IMR-90 (cell line): ENCODE measurements around the gene SDK1. TPM values are rescaled to one million over a fixed set of nuclear protein-coding genes. Genes with fewer than 3 reads are reported as not detected.

Experiments used
- ATAC-seq: fragments of 200-7000 bp; cut with Tn5 transposase; 2 replicates; pipeline ENCODE4 v1.9.1; 2020; ENCODE audit warnings: low read depth, mild to moderate bottlenecking, moderate library complexity
- BruUV-seq: library from RNA; stranded (reverse); fragments of 400-500 nt; replicated peaks from 2 replicates; lab custom pipeline; 2021; lab: Mats Ljungman, UMichigan
- CTCF ChIA-PET: fragments of 300-600 bp; formaldehyde crosslinking; extraction: SDS; loops from one replicate; lab custom pipeline; 2021; ENCODE audit warnings: antibody characterized with exemption; lab: Yijun Ruan, JAX
- POLR2A ChIA-PET: fragments of 300-600 bp; sonication (Branson Sonifier 250); formaldehyde crosslinking; loops from one replicate; lab custom pipeline; 2022; ENCODE audit warnings: antibody characterized with exemption; ENCODE audit not compliant: unreplicated experiment; lab: Charles Lee
- DNase-seq: peaks from one replicate; pipeline ENCODE4 v3.0.0; 2013
- H2AFZ ChIP-seq: replicated peaks from 2 replicates; pipeline ENCODE3; 2013; ENCODE audit warnings: low read length, mild to moderate bottlenecking; ENCODE audit not compliant: poor library complexity
- H2AK5ac ChIP-seq: 2 replicates; pipeline ENCODE4 v1.6.1; 2013; ENCODE audit warnings: low read depth, low read length, inconsistent platforms
- H2AK9ac ChIP-seq: replicated peaks from 2 replicates; pipeline ENCODE3; 2013; ENCODE audit warnings: mild to moderate bottlenecking, low read depth, low read length, moderate library complexity; ENCODE audit not compliant: poor library complexity
- H2BK120ac ChIP-seq: 2 replicates; pipeline ENCODE4 v1.6.1; 2013; ENCODE audit warnings: low read depth, low read length, inconsistent platforms
- H2BK15ac ChIP-seq: 3 replicates; pipeline ENCODE4 v1.6.1; 2013; ENCODE audit warnings: low read depth, low read length, inconsistent platforms
- H2BK20ac ChIP-seq: 2 replicates; pipeline ENCODE4 v1.6.1; 2013; ENCODE audit warnings: low read depth, mild to moderate bottlenecking, inconsistent platforms, low read length, moderate library complexity
- H2BK5ac ChIP-seq: 2 replicates; pipeline ENCODE4 v1.6.1; 2013; ENCODE audit warnings: mild to moderate bottlenecking, low read depth, low read length, inconsistent platforms; ENCODE audit not compliant: poor library complexity, severe bottlenecking
- H3K14ac ChIP-seq: replicated peaks from 2 replicates; pipeline ENCODE4 v1.6.1; 2013; ENCODE audit warnings: low read depth, low read length, inconsistent platforms
- H3K18ac ChIP-seq: 2 replicates; pipeline ENCODE4 v1.6.1; 2013; ENCODE audit warnings: low read depth, low read length, control low read depth
- H3K23ac ChIP-seq: 2 replicates; pipeline ENCODE4 v1.6.1; 2013; ENCODE audit warnings: low read depth, low read length, inconsistent platforms
- H3K27ac ChIP-seq: 2 replicates; pipeline ENCODE4 v1.5.1; 2013; ENCODE audit warnings: mild to moderate bottlenecking, control low read depth, low read length; ENCODE audit not compliant: insufficient read depth
- H3K27me3 ChIP-seq: 2 replicates; pipeline ENCODE4 v1.6.1; 2013; ENCODE audit warnings: low read length; ENCODE audit not compliant: control insufficient read depth, insufficient read depth
- H3K36me3 ChIP-seq: 2 replicates; pipeline ENCODE4 v1.6.1; 2013; ENCODE audit warnings: low read length, mixed read lengths; ENCODE audit not compliant: control insufficient read depth, insufficient read depth
- H3K4ac ChIP-seq: 2 replicates; pipeline ENCODE4 v1.6.1; 2013; ENCODE audit warnings: low read depth, low read length, inconsistent platforms
- H3K4me1 ChIP-seq: 2 replicates; pipeline ENCODE4 v1.6.1; 2013; ENCODE audit warnings: low read length, mixed read lengths; ENCODE audit not compliant: control insufficient read depth, insufficient read depth
- H3K4me2 ChIP-seq: 2 replicates; pipeline ENCODE4 v1.6.1; 2013; ENCODE audit warnings: low read depth, mild to moderate bottlenecking, control low read depth, low read length, moderate library complexity
- H3K4me3 ChIP-seq: 2 replicates; pipeline ENCODE4 v1.5.1; 2013; ENCODE audit warnings: low read depth, mild to moderate bottlenecking, control low read depth, low read length, moderate library complexity; ENCODE audit not compliant: insufficient read depth
- H3K56ac ChIP-seq: 2 replicates; pipeline ENCODE4 v1.6.1; 2013; ENCODE audit warnings: low read length, inconsistent platforms; ENCODE audit not compliant: insufficient read depth; ENCODE audit errors: extremely low read depth
- H3K79me1 ChIP-seq, 2 experiments: 2 replicates each; pipeline ENCODE4 v1.6.1; 2013; ENCODE audit warnings: low read length in 2 of 2, inconsistent platforms in 1 of 2, low read depth in 1 of 2
- H3K9ac ChIP-seq: 2 replicates; pipeline ENCODE4 v1.6.1; 2013; ENCODE audit warnings: low read depth, low read length, control low read depth
- H3K9me1 ChIP-seq: 2 replicates; pipeline ENCODE4 v1.6.1; 2013; ENCODE audit warnings: low read length, inconsistent platforms; ENCODE audit not compliant: insufficient read depth
- H3K9me3 ChIP-seq: 2 replicates; pipeline ENCODE4 v1.6.1; 2013; ENCODE audit warnings: low read length; ENCODE audit not compliant: control insufficient read depth, insufficient read depth
- H4K20me1 ChIP-seq: 2 replicates; pipeline ENCODE4 v1.6.1; 2013; ENCODE audit warnings: low read length, inconsistent platforms; ENCODE audit not compliant: insufficient read depth
- H4K5ac ChIP-seq: 2 replicates; pipeline ENCODE4 v1.6.1; 2013; ENCODE audit warnings: mild to moderate bottlenecking, low read depth, low read length, control low read depth
- H4K8ac ChIP-seq, 2 experiments: 2 replicates each; pipeline ENCODE4 v1.6.1; 2013; ENCODE audit warnings: low read depth in 2 of 2, low read length in 2 of 2, control low read depth in 1 of 2, inconsistent platforms in 1 of 2
- H4K91ac ChIP-seq: 2 replicates; pipeline ENCODE4 v1.6.1; 2013; ENCODE audit warnings: low read depth, low read length, inconsistent platforms; ENCODE audit not compliant: insufficient read depth
- BHLHE40 ChIP-seq: fragments of 150-350 bp; IDR thresholded peaks from 2 replicates; pipeline ENCODE4 v1.6.1; 2016; ENCODE audit warnings: mild to moderate bottlenecking, low read depth, low read length
- MXI1 ChIP-seq: IDR thresholded peaks from 2 replicates; pipeline ENCODE4 v1.6.1; 2012; ENCODE audit warnings: low read depth, mild to moderate bottlenecking, low read length, moderate library complexity, borderline replicate concordance
- POLR2A ChIP-seq: IDR thresholded peaks from 2 replicates; pipeline ENCODE4 v1.6.1; 2012; ENCODE audit warnings: mild to moderate bottlenecking, low read depth, low read length
- WGBS, 2 experiments: methylation state at CpG; one replicate each; pipeline versions ENCODE4 v1.1.5 to v1.1.7; 2013; ENCODE audit warnings: missing lambda C conversion rate in 2 of 2; ENCODE audit not compliant: insufficient read length in 1 of 2; ENCODE audit errors: extremely low coverage in 2 of 2; 5-methylcytosine and 5-hydroxymethylcytosine counted together
- dilution Hi-C: fragments of 300-500 bp; cut with HindIII; formaldehyde crosslinking; loops from one replicate; pipeline ENCODE4 v1.14.3; 2018; ENCODE audit warnings: low sequenced_read_pairs; ENCODE audit not compliant: unreplicated experiment
- in situ Hi-C: fragments of 300-500 bp; cut with MboI; formaldehyde crosslinking; loops from 3 replicates; pipeline ENCODE4 v1.14.3; 2019; ENCODE audit warnings: low sequenced_read_pairs, inconsistent platforms, mixed read lengths
- intact Hi-C: fragments of 100-400 bp; cut with micrococcal nuclease; formaldehyde crosslinking; loops from 2 replicates; pipeline ENCODE4 v1.10.0; 2022
- polyA plus RNA-seq, 3 experiments: library from polyadenylated mRNA; depleted of rRNA; stranded (reverse); fragments of >200 nt; gene quantifications; 2 replicates each; pipeline ENCODE4 v1.2.3, GENCODE V29; 2012; ENCODE audit warnings: low replicate concordance in 1 of 3
- total RNA-seq: library from RNA; depleted of rRNA; stranded (reverse); fragments of >200 nt; gene quantifications from 2 replicates; pipeline ENCODE4 v1.2.3, GENCODE V29; 2012

The SDK1 gene
- total and polyA plus RNA-seq, 2 of the 4 experiments (the other 2 are of a cell fraction) = 1.5 to 1.6 TPM

- no peak overlapping the region for H2AFZ ChIP-seq
- no peaks in the 10 kb centered on the region for H3K9me3 ChIP-seq
- H4K91ac ChIP-seq = no peak overlapping the region
- H3K36me3 ChIP-seq = no peaks in the 10 kb centered on the region
- H3K23ac ChIP-seq = no peak overlapping the region
- BruUV-seq = no TSS peak
- H4K5ac ChIP-seq = no peak overlapping the region
- H3K18ac ChIP-seq = no peak overlapping the region; the same call in 1 of the 2 replicates
- no peak for DNase-seq
- H3K4me3 ChIP-seq = no peak overlapping the region
- no peak overlapping the region for H3K27ac ChIP-seq
- ChIA-PET CTCF (no interaction called here), POLR2A (no interaction called here)
- no peak overlapping the region for H2BK5ac ChIP-seq
- no peak overlapping the region for H2BK20ac ChIP-seq
- H3K4me2 ChIP-seq = no peak overlapping the region
- TF ChIP-seq POLR2A (no peak), MXI1 (no peak), BHLHE40 (no peak)
- no peak overlapping the region for H3K9ac ChIP-seq
- H3K4ac ChIP-seq = no peak overlapping the region
- no peak overlapping the region for H2BK15ac ChIP-seq
- no peaks in the 10 kb centered on the region for H4K20me1 ChIP-seq
- H2AK9ac ChIP-seq = no peak overlapping the region
- H3K79me1 ChIP-seq = no peaks in the 10 kb centered on the region
- no peak overlapping the region for H2AK5ac ChIP-seq
- H2BK120ac ChIP-seq = no peak overlapping the region
- no peaks in the 10 kb centered on the region; the same call in 1 of the 2 replicates for H3K4me1 ChIP-seq
- H3K14ac ChIP-seq = no peak overlapping the region
- H4K8ac ChIP-seq = no peak overlapping the region
- H3K9me1 ChIP-seq = no peaks in the 10 kb centered on the region
- WGBS, 2 experiments = 83% methylated on average over 4 of the region's 7 CpGs; no CpG with 5 or more reads in 1 of the 2 experiments
- intact Hi-C loops (no loop called here), in situ Hi-C loops (no loop called here), dilution Hi-C loops (no loop called here)
- H3K27me3 ChIP-seq = no peaks in the 10 kb centered on the region; the same call in 1 of the 2 replicates
- H3K56ac ChIP-seq = no peak overlapping the region
- ATAC-seq = no peak
Measured at GRCh38 chr7:3282457-3282856, 18.6 kb upstream of the SDK1 start.
